MCF 10A (cell line): ENCODE measurements around the gene OGFOD3. TPM values are rescaled to one million over a fixed set of nuclear protein-coding genes. Genes with fewer than 3 reads are reported as not detected.
"Not testable (repeated sequence)": the region's sequence is repeated elsewhere in the genome, so short reads cannot be mapped to it uniquely, and the experiment has no call there.

ENCODE experiments used
- BruUV-seq: library from RNA; stranded (reverse); fragments of 400-500 nt; replicated peaks from 2 replicates; lab custom pipeline; 2021; lab: Mats Ljungman, UMichigan
- CTCF ChIA-PET: fragments of 300-600 bp; sonication (Branson Sonifier 250); formaldehyde crosslinking; extraction: SDS; loops from one replicate; lab custom pipeline; 2021; ENCODE audit warnings: antibody characterized with exemption, inconsistent platforms; lab: Yijun Ruan, JAX
- POLR2A ChIA-PET: fragments of 300-600, 350-650 bp; sonication (Branson Sonifier 250); formaldehyde crosslinking; extraction: SDS; loops from one replicate; lab custom pipeline; 2020; ENCODE audit warnings: antibody characterized with exemption, inconsistent platforms; lab: Yijun Ruan, JAX
- DNase-seq: peaks from one replicate; pipeline ENCODE4 v3.0.0-alpha.2; 2018; ENCODE audit not compliant: unreplicated experiment
- H3K27ac Mint-ChIP-seq: one replicate; pipeline ENCODE4 v1.8.0; 2022; ENCODE audit warnings: mild to moderate bottlenecking, low read depth, mixed read lengths; ENCODE audit not compliant: unreplicated experiment
- H3K27me3 Mint-ChIP-seq: one replicate; pipeline ENCODE4 v1.8.0; 2022; ENCODE audit warnings: mixed read lengths; ENCODE audit not compliant: insufficient read depth, unreplicated experiment
- H3K36me3 Mint-ChIP-seq: one replicate; pipeline ENCODE4 v1.8.0; 2022; ENCODE audit warnings: mild to moderate bottlenecking, moderate library complexity, mixed read lengths; ENCODE audit not compliant: insufficient read depth, unreplicated experiment
- H3K4me1 Mint-ChIP-seq: one replicate; pipeline ENCODE4 v1.8.0; 2022; ENCODE audit warnings: mixed read lengths; ENCODE audit not compliant: insufficient read depth, unreplicated experiment
- H3K4me3 Mint-ChIP-seq: one replicate; pipeline ENCODE4 v1.8.0; 2022; ENCODE audit warnings: mild to moderate bottlenecking, moderate library complexity, mixed read lengths; ENCODE audit not compliant: unreplicated experiment
- H3K9me3 Mint-ChIP-seq: one replicate; pipeline ENCODE4 v1.8.0; 2022; ENCODE audit warnings: mixed read lengths; ENCODE audit not compliant: unreplicated experiment
- intact Hi-C: fragments of 100-400 bp; cut with micrococcal nuclease; formaldehyde crosslinking; loops from 2 replicates; pipeline ENCODE4 v1.14.1; 2022
- total RNA-seq: library from RNA; stranded (reverse); gene quantifications from 2 replicates; pipeline ENCODE4 v1.2.3, GENCODE V29; 2022
- TF ChIP-seq, protein P1 (sequence below): fragments of 200-600 bp; IDR thresholded peaks from one replicate; pipeline ENCODE4 v1.8.0; 2022; ENCODE audit warnings: antibody characterized with exemption, mild to moderate bottlenecking; ENCODE audit not compliant: unreplicated experiment

The OGFOD3 gene
- total RNA-seq, 1 experiment from 2014 or later = 21.1 TPM

DNA sequence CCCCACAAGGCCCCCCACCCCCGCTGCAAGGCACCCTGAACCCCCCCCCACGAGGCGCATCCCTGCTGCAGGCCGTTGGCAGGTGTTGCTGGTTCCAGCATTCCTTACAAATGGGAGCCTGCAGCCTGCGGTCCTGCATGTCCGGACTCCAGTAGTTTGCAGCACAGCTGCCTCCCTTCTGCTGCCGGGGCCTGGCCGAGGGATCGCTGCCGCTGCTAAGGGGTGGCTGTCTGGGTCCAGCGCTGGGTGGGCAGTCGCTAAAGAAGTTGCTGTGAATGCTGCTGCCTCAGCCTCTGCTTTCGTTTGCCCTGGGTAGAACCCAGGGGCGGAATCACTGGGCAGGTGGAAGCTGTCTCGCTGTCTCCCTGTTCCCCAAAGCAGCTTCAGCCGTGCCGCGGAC lies 35.0 kb downstream of the OGFOD3 start:
- TF ChIP-seq, protein P1, sequence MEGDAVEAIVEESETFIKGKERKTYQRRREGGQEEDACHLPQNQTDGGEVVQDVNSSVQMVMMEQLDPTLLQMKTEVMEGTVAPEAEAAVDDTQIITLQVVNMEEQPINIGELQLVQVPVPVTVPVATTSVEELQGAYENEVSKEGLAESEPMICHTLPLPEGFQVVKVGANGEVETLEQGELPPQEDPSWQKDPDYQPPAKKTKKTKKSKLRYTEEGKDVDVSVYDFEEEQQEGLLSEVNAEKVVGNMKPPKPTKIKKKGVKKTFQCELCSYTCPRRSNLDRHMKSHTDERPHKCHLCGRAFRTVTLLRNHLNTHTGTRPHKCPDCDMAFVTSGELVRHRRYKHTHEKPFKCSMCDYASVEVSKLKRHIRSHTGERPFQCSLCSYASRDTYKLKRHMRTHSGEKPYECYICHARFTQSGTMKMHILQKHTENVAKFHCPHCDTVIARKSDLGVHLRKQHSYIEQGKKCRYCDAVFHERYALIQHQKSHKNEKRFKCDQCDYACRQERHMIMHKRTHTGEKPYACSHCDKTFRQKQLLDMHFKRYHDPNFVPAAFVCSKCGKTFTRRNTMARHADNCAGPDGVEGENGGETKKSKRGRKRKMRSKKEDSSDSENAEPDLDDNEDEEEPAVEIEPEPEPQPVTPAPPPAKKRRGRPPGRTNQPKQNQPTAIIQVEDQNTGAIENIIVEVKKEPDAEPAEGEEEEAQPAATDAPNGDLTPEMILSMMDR = no peak
- ChIA-PET POLR2A (interaction anchor here (1.6 to 2.1 kb wide), 2 partner anchors 17 to 146 kb away, joined by 4 to 5 read pairs; no protein-coding TSS in a partner anchor), CTCF (interaction anchor here (0.9 to 1.9 kb wide), 2 partner anchors 11 to 168 kb away, joined by 3 to 7 read pairs; no protein-coding TSS in a partner anchor)
- DNase-seq = no peak
- no TSS peak for BruUV-seq
- Mint-ChIP-seq H3K27me3 (peaks cover 45% of the 10 kb centered on the region), H3K4me1 (peaks cover 20% of the 10 kb centered on the region), H3K36me3 (no peaks in the 10 kb centered on the region), H3K27ac (no peak overlapping the region), H3K4me3 (no peak overlapping the region), H3K9me3 (no peaks in the 10 kb centered on the region)
- intact Hi-C loops = loop anchor here (10.0 kb wide), 1 partner anchor 171 kb away; no protein-coding TSS in a partner anchor

DNA sequence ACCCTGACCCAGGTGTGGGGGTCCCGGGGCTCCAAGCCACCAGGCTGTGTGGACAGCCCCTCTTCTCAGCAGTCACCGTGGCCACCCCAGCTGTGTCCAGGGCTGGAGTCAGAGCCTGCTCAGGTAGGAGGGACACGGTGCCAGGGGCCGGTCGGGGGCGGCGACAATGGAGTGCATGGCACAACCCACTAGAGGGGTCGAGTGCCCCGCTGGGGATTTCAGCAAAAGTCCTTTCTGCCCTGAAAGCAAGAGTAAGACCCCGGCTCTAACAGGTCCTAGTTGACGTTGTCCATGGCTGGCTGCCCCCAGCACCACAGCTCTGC lies 35.5 kb downstream of the OGFOD3 start:
- H3K4me1 Mint-ChIP-seq = peaks cover 18% of the 10 kb centered on the region
- no peak overlapping the region for H3K27ac Mint-ChIP-seq
- H3K9me3 Mint-ChIP-seq = no peaks in the 10 kb centered on the region
- intact Hi-C loops = loop anchor here (10.0 kb wide), 1 partner anchor 172 kb away; no protein-coding TSS in a partner anchor
- H3K27me3 Mint-ChIP-seq = peaks cover 42% of the 10 kb centered on the region
- no TSS peak for BruUV-seq
- H3K36me3 Mint-ChIP-seq = no peaks in the 10 kb centered on the region
- TF ChIP-seq, protein P1 = no peak
- CTCF ChIA-PET = no interaction called here
- POLR2A ChIA-PET = interaction anchor here (2.1 kb wide), 1 partner anchor 17 kb away, joined by 5 read pairs; no protein-coding TSS in a partner anchor
- H3K4me3 Mint-ChIP-seq = no peak overlapping the region
- DNase-seq = no peak

DNA sequence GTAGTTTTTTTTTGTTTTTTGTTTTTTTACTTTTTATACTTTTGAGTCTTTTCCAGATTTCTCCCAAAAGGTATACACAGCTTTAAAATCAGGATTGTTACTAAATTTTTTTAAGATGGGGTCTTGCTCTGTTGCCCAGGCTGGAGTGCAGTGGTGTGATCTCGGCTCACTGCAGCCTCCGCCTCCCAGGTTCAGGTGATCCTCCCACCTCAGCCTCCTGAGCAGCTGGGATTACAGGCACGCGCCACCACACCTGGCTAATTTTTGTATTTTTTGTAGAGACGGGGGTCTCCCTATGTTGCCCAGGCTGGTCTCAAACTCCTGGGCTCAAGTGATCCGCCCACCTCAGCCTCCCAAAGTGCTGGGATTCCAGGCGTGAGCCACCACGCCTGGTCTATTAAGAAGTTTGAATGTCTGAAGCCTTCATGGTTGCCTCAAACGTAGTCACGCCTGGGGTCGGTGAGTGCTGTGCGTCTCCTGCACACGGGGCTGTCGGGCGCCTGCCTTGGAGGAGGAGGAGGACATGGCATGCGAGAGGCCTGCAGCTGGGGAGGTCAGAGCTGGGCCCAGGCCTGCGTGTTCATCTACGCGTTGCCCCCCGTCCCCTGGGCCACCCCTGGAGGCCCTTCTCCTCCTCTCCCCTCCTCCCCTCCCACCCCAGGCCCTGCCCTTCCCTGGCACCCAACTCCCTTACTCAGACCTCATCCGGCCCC lies 36.0 kb downstream of the OGFOD3 start:
- BruUV-seq, POLR2A ChIA-PET, H3K9me3 Mint-ChIP-seq, DNase-seq, H3K4me3 Mint-ChIP-seq, H3K27ac Mint-ChIP-seq, H3K36me3 Mint-ChIP-seq: not testable (repeated sequence)
- peaks cover 37% of the 10 kb centered on the region for H3K27me3 Mint-ChIP-seq
- CTCF ChIA-PET = interaction anchor here (0.6 kb wide), 1 partner anchor 393 kb away, joined by 4 read pairs; no protein-coding TSS in a partner anchor
- intact Hi-C loops = loop anchor here (10.0 kb wide), 1 partner anchor 172 kb away; no protein-coding TSS in a partner anchor
- peaks cover 12% of the 10 kb centered on the region for H3K4me1 Mint-ChIP-seq

DNA sequence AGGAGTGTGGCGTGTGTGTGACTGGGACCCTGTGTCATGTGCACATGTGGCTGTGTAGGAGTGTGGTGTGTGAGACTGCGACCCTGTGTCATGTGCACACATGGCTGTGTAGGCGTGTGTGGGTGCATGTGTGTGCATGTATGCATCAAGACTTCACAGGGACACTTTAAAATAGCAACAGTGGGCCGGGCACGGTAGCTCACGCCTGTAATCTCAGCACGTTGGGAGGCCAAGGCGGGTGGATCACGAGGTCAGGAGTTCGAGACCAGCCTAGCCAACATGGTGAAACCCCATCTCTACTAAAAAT lies 36.7 kb downstream of the OGFOD3 start:
- not testable (repeated sequence) for BruUV-seq, H3K36me3 Mint-ChIP-seq, H3K4me3 Mint-ChIP-seq, DNase-seq, H3K9me3 Mint-ChIP-seq, H3K27ac Mint-ChIP-seq
- peaks cover 11% of the 10 kb centered on the region for H3K4me1 Mint-ChIP-seq
- intact Hi-C loops = loop anchor here (10.0 kb wide), 1 partner anchor 173 kb away; no protein-coding TSS in a partner anchor
- ChIA-PET POLR2A (interaction anchor here (1.5 kb wide), 1 partner anchor 23 kb away, joined by 3 read pairs; no protein-coding TSS in a partner anchor), CTCF (interaction anchor here (0.6 to 0.7 kb wide), 2 partner anchors 172 to 394 kb away, joined by 3 to 4 read pairs; no protein-coding TSS in a partner anchor)
- peaks cover 35% of the 10 kb centered on the region for H3K27me3 Mint-ChIP-seq
